HG02623 (cell line): ENCODE results near the gene NHS.
"Not testable (repeated sequence)": the region's sequence is repeated elsewhere in the genome, so short reads cannot be mapped to it uniquely, and the experiment has no call there.

ENCODE experiments used
- ATAC-seq: cut with Tn5 transposase; IDR thresholded peaks from one replicate; pipeline ENCODE4 v1.9.1; 2021; ENCODE audit warnings: moderate library complexity; ENCODE audit not compliant: unreplicated experiment

The NHS gene

GRCh38 chrX:17488036-17488435 lies 113.0 kb downstream of the NHS start:
- no peak for ATAC-seq

GRCh38 chrX:17494216-17494615 lies 119.2 kb downstream of the NHS start:
- ATAC-seq, result no peak

GRCh38 chrX:17495052-17495451 lies 120.1 kb downstream of the NHS start:
- no peak for ATAC-seq

- no peak for ATAC-seq
Measured at GRCh38 chrX:17496407-17496806, 121.4 kb downstream of the NHS start.

GRCh38 chrX:17497193-17497592 lies 122.2 kb downstream of the NHS start:
- ATAC-seq, result no peak

- no peak for ATAC-seq
Measured at GRCh38 chrX:17499512-17499911, 124.5 kb downstream of the NHS start.

GRCh38 chrX:17500145-17500579 lies 125.2 kb downstream of the NHS start:
- ATAC-seq, result no peak

- ATAC-seq, result no peak
Measured at GRCh38 chrX:17501746-17502145, 126.7 kb downstream of the NHS start.

GRCh38 chrX:17506352-17506751 lies 131.4 kb downstream of the NHS start:
- ATAC-seq, result not testable (repeated sequence)

GRCh38 chrX:17511556-17511955 lies 136.6 kb downstream of the NHS start:
- ATAC-seq, result no peak

- ATAC-seq, result no peak
Measured at GRCh38 chrX:17519358-17519757, 144.4 kb downstream of the NHS start.

GRCh38 chrX:17520016-17520615 lies 145.1 kb downstream of the NHS start:
- no peak for ATAC-seq

GRCh38 chrX:17521871-17522693 lies 147.1 kb downstream of the NHS start:
- no peak for ATAC-seq

- ATAC-seq, result no peak
Measured at GRCh38 chrX:17525266-17525665, 150.3 kb downstream of the NHS start.

- ATAC-seq, result no peak
Measured at GRCh38 chrX:17525762-17526555, 151.0 kb downstream of the NHS start.

GRCh38 chrX:17527135-17527701 lies 152.2 kb downstream of the NHS start:
- ATAC-seq, result no peak

- no peak for ATAC-seq
Measured at GRCh38 chrX:17527922-17528321, 152.9 kb downstream of the NHS start.

GRCh38 chrX:17529151-17529745 lies 154.2 kb downstream of the NHS start:
- no peak for ATAC-seq

- ATAC-seq, result no peak
Measured at GRCh38 chrX:17531500-17531899, 156.5 kb downstream of the NHS start.

GRCh38 chrX:17535229-17535628 lies 160.2 kb downstream of the NHS start:
- ATAC-seq, result no peak

GRCh38 chrX:17537723-17538243 lies 162.8 kb downstream of the NHS start:
- ATAC-seq, result no peak
